K562 (cell line): Measurements from ENCODE around the gene CAPN5. TPM values are rescaled to one million over a fixed set of nuclear protein-coding genes. Genes with fewer than 3 reads are reported as not detected.

ENCODE experiments used
- ATF2 ChIP-seq: sonication (generic); formaldehyde crosslinking; IDR thresholded peaks from 2 replicates; pipeline ENCODE4 v1.8.1; 2022; ENCODE audit warnings: missing genetic modification reagents
- CHAMP1 ChIP-seq: fragments of 450-650 bp; IDR thresholded peaks from 2 replicates; pipeline ENCODE4 v1.6.1; 2016; ENCODE audit warnings: mild to moderate bottlenecking
- ELF1 ChIP-seq: fragments of 200-800 bp; sonication (Bioruptor generic); IDR thresholded peaks from 2 replicates; pipeline ENCODE4 v1.6.1; 2016; ENCODE audit warnings: missing genetic modification characterization, missing compliant biosample characterization
- MNT ChIP-seq, 2 experiments: fragments of 450-650 bp; conservative IDR thresholded peaks; 2 replicates each; pipeline ENCODE4 v1.6.1; 2017; ENCODE audit warnings: mild to moderate bottlenecking in 2 of 2, moderate library complexity in 2 of 2
- PREB ChIP-seq: sonication (generic); formaldehyde crosslinking; IDR thresholded peaks from 2 replicates; pipeline ENCODE4 v1.8.1; 2023; ENCODE audit warnings: mild to moderate bottlenecking, missing genetic modification reagents
- PURB ChIP-seq: sonication (generic); formaldehyde crosslinking; IDR thresholded peaks from 2 replicates; pipeline ENCODE4 v1.9.0; 2021; ENCODE audit warnings: low read depth, mild to moderate bottlenecking, missing genetic modification reagents
- SOX6 ChIP-seq: fragments of 450-650 bp; IDR thresholded peaks from 2 replicates; pipeline ENCODE4 v1.6.1; 2014; ENCODE audit warnings: mild to moderate bottlenecking
- UBTF ChIP-seq, 2 experiments: IDR thresholded peaks; 2 replicates each; pipeline ENCODE4 v1.6.1; 2012; ENCODE audit warnings: improper control_type of control experiment in 2 of 2, low read depth in 2 of 2, low read length in 2 of 2, borderline replicate concordance in 1 of 2
- ZNF311 ChIP-seq: fragments of 250-450 bp; sonication (Bioruptor Pico); IDR thresholded peaks from 2 replicates; pipeline ENCODE4 v1.4.0; 2020; ENCODE audit warnings: mild to moderate bottlenecking, moderate library complexity
- ZNF518B ChIP-seq: fragments of 250-450 bp; sonication (Bioruptor Pico); IDR thresholded peaks from 2 replicates; pipeline ENCODE4 v1.5.0; 2021; ENCODE audit warnings: mild to moderate bottlenecking, moderate library complexity
- ZNF785 ChIP-seq: fragments of 250-450 bp; sonication (Bioruptor Pico); IDR thresholded peaks from 2 replicates; pipeline ENCODE4 v1.4.0; 2020; ENCODE audit warnings: mild to moderate bottlenecking
- polyA plus RNA-seq, 8 experiments: library from polyadenylated mRNA; depleted of rRNA in 4 of 8; stranded (reverse) in 5 of 8; unstranded in 3 of 8; fragments of >200 nt; fragmentation: Nextera tagmentation in 2 of 8; fragmentation: Illumina TruSeq in 1 of 8; extraction: Ambion mirVana in 2 of 8; extraction: Trizol in 1 of 8; gene quantifications; 2 replicates each; pipeline versions ENCODE4 v1.2.1 to v1.2.3, GENCODE V29; 2011 to 2014; ENCODE audit warnings: inconsistent platforms in 1 of 8, missing spikeins in 1 of 8
- total RNA-seq, 7 experiments: library from RNA; depleted of rRNA in 6 of 7; stranded (reverse); fragments of >200 nt in 6 of 7; fragmentation: Illumina TruSeq in 2 of 7; extraction: Trizol in 2 of 7; gene quantifications; 2 replicates each; pipeline versions ENCODE4 v1.2.1 to v1.2.3, GENCODE V29; 2011 to 2021; ENCODE audit warnings: low replicate concordance in 1 of 7

Gene CAPN5
- total and polyA plus RNA-seq, 9 of the 15 experiments (the other 6 are each of a cell fraction or from before 2014, with no cell fraction given), result 0.04 to 0.44 (median 0.14) TPM; not detected in 2

- TF ChIP-seq CHAMP1, result no peak
- peak; percentile 48; the same call in 1 of the 2 replicates for TF ChIP-seq SOX6
- TF ChIP-seq ATF2 (CRISPR knock-in tag), result no peak
- no peak for TF ChIP-seq ELF1 (tag)
- 0 out of 2 replicates have a peak, but pooled peaks have one; percentile 55 for TF ChIP-seq ZNF311 (CRISPR knock-in tag)
- no peak for TF ChIP-seq PREB (CRISPR knock-in tag)
- no peak for TF ChIP-seq MNT (conservative IDR thresholded peaks at IDR 0.05)
- TF ChIP-seq PURB (CRISPR knock-in tag), result no peak
- no peak for TF ChIP-seq ZNF785
- no peak for TF ChIP-seq UBTF (IDR thresholded peaks at IDR 0.05; ENCODE audit: borderline replicate concordance in 1 of 2, low read depth in 2 of 2, low read length in 2 of 2)
- no peak for TF ChIP-seq ZNF518B (CRISPR knock-in tag)
Observed at GRCh38 chr11:77053217-77054015, 13.4 kb upstream of the CAPN5 start (continued).
